Tongue (tissue), 2 donors: ENCODE measurements around the gene CERS6. TPM values are rescaled to one million over a fixed set of nuclear protein-coding genes. Genes with fewer than 3 reads are reported as not detected.
"Not testable (repeated sequence)": the region's sequence is repeated elsewhere in the genome, so short reads cannot be mapped to it uniquely, and the experiment has no call there.

Source experiments
- DNase-seq: peaks from one replicate; pipeline ENCODE4 v3.0.0-alpha.2; 2015
- total RNA-seq: library from RNA; depleted of rRNA; stranded (reverse); fragments of >200 nt; gene quantifications from one replicate; pipeline ENCODE4 v1.2.3, GENCODE V29; 2014

The CERS6 gene
- total RNA-seq, 1 donor from 2014 or later: 49.6 TPM

GRCh38 chr2:168468354-168468753, 12.3 kb downstream of the CERS6 start:
- DNase-seq: no peak

- no peak for DNase-seq
Measured at GRCh38 chr2:168469281-168469988, 13.4 kb downstream of the CERS6 start.

GRCh38 chr2:168470320-168471162, 14.5 kb downstream of the CERS6 start:
- peak; percentile 22 for DNase-seq

GRCh38 chr2:168471163-168471475, 15.0 kb downstream of the CERS6 start:
- DNase-seq: no peak

- DNase-seq: no peak
Measured at GRCh38 chr2:168475636-168476035, 19.6 kb downstream of the CERS6 start.

GRCh38 chr2:168478206-168478605, 22.1 kb downstream of the CERS6 start:
- DNase-seq: no peak

- no peak for DNase-seq
Measured at GRCh38 chr2:168480356-168480755, 24.3 kb downstream of the CERS6 start.

GRCh38 chr2:168480825-168481585, 24.9 kb downstream of the CERS6 start:
- DNase-seq: no peak

- no peak for DNase-seq
Measured at GRCh38 chr2:168482269-168482668, 26.2 kb downstream of the CERS6 start.

- no peak for DNase-seq
Measured at GRCh38 chr2:168482952-168483831, 27.1 kb downstream of the CERS6 start.

GRCh38 chr2:168486477-168486876, 30.4 kb downstream of the CERS6 start:
- DNase-seq: no peak

- peak; percentile 32 for DNase-seq
Measured at GRCh38 chr2:168490015-168490874, 34.2 kb downstream of the CERS6 start.

GRCh38 chr2:168490946-168491605, 35.0 kb downstream of the CERS6 start:
- DNase-seq: peak; percentile 52

- DNase-seq: not testable (repeated sequence)
Measured at GRCh38 chr2:168491728-168492127, 35.7 kb downstream of the CERS6 start.

- not testable (repeated sequence) for DNase-seq
Measured at GRCh38 chr2:168493219-168493618, 37.1 kb downstream of the CERS6 start.

- DNase-seq: no peak
Measured at GRCh38 chr2:168494190-168494711, 38.2 kb downstream of the CERS6 start.

GRCh38 chr2:168495524-168495923, 39.5 kb downstream of the CERS6 start:
- no peak for DNase-seq

GRCh38 chr2:168496906-168497305, 40.8 kb downstream of the CERS6 start:
- DNase-seq: no peak

GRCh38 chr2:168499500-168499899, 43.4 kb downstream of the CERS6 start:
- DNase-seq: no peak

GRCh38 chr2:168500516-168500915, 44.4 kb downstream of the CERS6 start:
- DNase-seq: no peak
